HEK293T (cell line): ENCODE results near the gene TEX11.

Experiments
- CTCF ChIA-PET: fragments of 350-600 bp; formaldehyde crosslinking; extraction: SDS; loops from one replicate; lab custom pipeline; 2021; ENCODE audit warnings: antibody characterized with exemption, inconsistent platforms; lab: Yijun Ruan, JAX
- POLR2A ChIA-PET: fragments of 350-600 bp; formaldehyde crosslinking; extraction: SDS; loops from one replicate; lab custom pipeline; 2020; ENCODE audit warnings: antibody characterized with exemption, inconsistent platforms; lab: Yijun Ruan, JAX
- DNase-seq: peaks from one replicate; pipeline ENCODE4 v3.0.0; 2012; ENCODE audit warnings: mixed read lengths; ENCODE audit errors: extremely low spot score
- ARNT ChIP-seq: fragments of 450-650 bp; IDR thresholded peaks from 2 replicates; pipeline ENCODE4 v1.6.1; 2017; ENCODE audit warnings: mild to moderate bottlenecking
- BHLHE40 ChIP-seq: fragments of 450-650 bp; IDR thresholded peaks from 2 replicates; pipeline ENCODE4 v1.6.1; 2016; ENCODE audit warnings: mild to moderate bottlenecking, moderate library complexity, borderline replicate concordance
- CTBP1 ChIP-seq: fragments of 450-650 bp; IDR thresholded peaks from 2 replicates; pipeline ENCODE4 v1.6.1; 2016; ENCODE audit warnings: borderline replicate concordance
- ELF4 ChIP-seq: fragments of 450-650 bp; IDR thresholded peaks from 2 replicates; pipeline ENCODE4 v1.6.1; 2017; ENCODE audit warnings: antibody characterized with exemption
- FOXA1 ChIP-seq: fragments of 450-650 bp; IDR thresholded peaks from 2 replicates; pipeline ENCODE4 v1.6.1; 2016; ENCODE audit warnings: mild to moderate bottlenecking
- FOXK2 ChIP-seq: fragments of 450-650 bp; IDR thresholded peaks from 2 replicates; pipeline ENCODE4 v1.6.1; 2016; ENCODE audit warnings: mild to moderate bottlenecking
- FOXM1 ChIP-seq: fragments of 450-650 bp; IDR thresholded peaks from 2 replicates; pipeline ENCODE4 v1.6.1; 2017; ENCODE audit warnings: mild to moderate bottlenecking, borderline replicate concordance
- HDGF ChIP-seq: fragments of 450-650 bp; IDR thresholded peaks from 2 replicates; pipeline ENCODE4 v1.6.1; 2017; ENCODE audit warnings: antibody characterized with exemption, borderline replicate concordance
- L3MBTL2 ChIP-seq: fragments of 450-650 bp; conservative IDR thresholded peaks from 2 replicates; pipeline ENCODE4 v1.6.1; 2016; ENCODE audit warnings: mild to moderate bottlenecking
- LEF1 ChIP-seq: fragments of 450-650 bp; IDR thresholded peaks from 2 replicates; pipeline ENCODE4 v1.6.1; 2017; ENCODE audit warnings: mild to moderate bottlenecking, borderline replicate concordance
- NFRKB ChIP-seq: fragments of 450-650 bp; IDR thresholded peaks from 2 replicates; pipeline ENCODE4 v1.6.1; 2016; ENCODE audit warnings: mild to moderate bottlenecking, moderate library complexity
- SP1 ChIP-seq: fragments of 450-650 bp; IDR thresholded peaks from 2 replicates; pipeline ENCODE4 v1.6.1; 2017
- SUZ12 ChIP-seq: fragments of 450-650 bp; IDR thresholded peaks from 2 replicates; pipeline ENCODE4 v1.6.1; 2016; ENCODE audit warnings: mild to moderate bottlenecking
- TARDBP ChIP-seq: fragments of 450-650 bp; IDR thresholded peaks from 2 replicates; pipeline ENCODE4 v1.6.1; 2016
- ZNF384 ChIP-seq: fragments of 450-650 bp; IDR thresholded peaks from 2 replicates; pipeline ENCODE4 v1.6.1; 2016
- TF ChIP-seq, protein P1 (sequence below): fragments of 450-650 bp; IDR thresholded peaks from 2 replicates; pipeline ENCODE4 v1.6.1; 2016

Gene TEX11

DNA sequence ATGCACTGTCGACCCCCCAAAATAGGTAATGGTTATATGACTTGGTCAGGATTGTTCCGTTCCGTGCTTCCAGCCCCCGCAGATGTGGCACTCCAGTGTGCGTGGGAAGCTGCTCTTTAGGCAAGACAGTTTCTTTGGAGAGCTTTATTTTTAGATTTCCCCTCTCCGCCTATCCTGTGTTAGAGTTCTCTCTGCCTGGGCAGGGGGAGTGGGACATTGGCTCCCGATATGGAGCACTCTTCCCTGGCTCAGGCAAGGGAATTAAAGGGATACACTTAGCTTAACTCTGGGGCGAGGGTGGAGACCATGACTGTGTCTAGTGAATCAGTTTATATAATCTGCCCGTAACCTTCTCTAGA, 427.9 kb downstream of the TEX11 start:
- DNase-seq = no peak
- ChIA-PET POLR2A (no interaction called here), CTCF (interaction anchor here (0.9 kb wide), 1 partner anchor 8 kb away, joined by 3 read pairs; no protein-coding TSS in a partner anchor)
- TF ChIP-seq FOXK2 = no peak
- no peak for TF ChIP-seq ARNT
- no peak for TF ChIP-seq CTBP1
- TF ChIP-seq ZNF384 = no peak
- TF ChIP-seq NFRKB = no peak
- TF ChIP-seq LEF1 = no peak
- TF ChIP-seq ELF4 = no peak
- TF ChIP-seq, protein P1, sequence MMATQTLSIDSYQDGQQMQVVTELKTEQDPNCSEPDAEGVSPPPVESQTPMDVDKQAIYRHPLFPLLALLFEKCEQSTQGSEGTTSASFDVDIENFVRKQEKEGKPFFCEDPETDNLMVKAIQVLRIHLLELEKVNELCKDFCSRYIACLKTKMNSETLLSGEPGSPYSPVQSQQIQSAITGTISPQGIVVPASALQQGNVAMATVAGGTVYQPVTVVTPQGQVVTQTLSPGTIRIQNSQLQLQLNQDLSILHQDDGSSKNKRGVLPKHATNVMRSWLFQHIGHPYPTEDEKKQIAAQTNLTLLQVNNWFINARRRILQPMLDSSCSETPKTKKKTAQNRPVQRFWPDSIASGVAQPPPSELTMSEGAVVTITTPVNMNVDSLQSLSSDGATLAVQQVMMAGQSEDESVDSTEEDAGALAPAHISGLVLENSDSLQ = no peak
- TF ChIP-seq HDGF = no peak
- TF ChIP-seq FOXA1 = no peak
- no peak for TF ChIP-seq SUZ12
- TF ChIP-seq SP1 = no peak
- no peak for TF ChIP-seq FOXM1
- TF ChIP-seq L3MBTL2 = no peak
- no peak for TF ChIP-seq BHLHE40
- TF ChIP-seq TARDBP = no peak

GRCh38 chrX:70479922-70480659, 428.4 kb downstream of the TEX11 start:
- no peak for DNase-seq
- CTCF ChIA-PET = no interaction called here
- TF ChIP-seq ELF4 (no peak), SP1 (no peak), ZNF384 (no peak), HDGF (no peak), BHLHE40 (no peak), LEF1 (no peak), FOXM1 (no peak), SUZ12 (no peak), ARNT (no peak), CTBP1 (no peak), TARDBP (no peak), L3MBTL2 (no peak), FOXA1 (no peak), NFRKB (no peak), FOXK2 (no peak)
- TF ChIP-seq, protein P1 = no peak
- POLR2A ChIA-PET = no interaction called here

GRCh38 chrX:70479247-70479921, 429.1 kb downstream of the TEX11 start:
- POLR2A ChIA-PET = interaction anchor here (1.3 kb wide), 1 partner anchor 74 kb away, joined by 3 read pairs; no protein-coding TSS in a partner anchor

More at GRCh38 chrX:70479247-70479921, 429.1 kb downstream of the TEX11 start:
- no peak for TF ChIP-seq HDGF
- TF ChIP-seq NFRKB = no peak
- CTCF ChIA-PET = no interaction called here
- no peak for DNase-seq
